Measurements from ENCODE around the gene MND1. TPM values are rescaled to one million over a fixed set of nuclear protein-coding genes. Genes with fewer than 3 reads are reported as not detected.

Gene MND1
- total RNA-seq, 1 experiment from 2014 or later, result 19.3 TPM

DNA sequence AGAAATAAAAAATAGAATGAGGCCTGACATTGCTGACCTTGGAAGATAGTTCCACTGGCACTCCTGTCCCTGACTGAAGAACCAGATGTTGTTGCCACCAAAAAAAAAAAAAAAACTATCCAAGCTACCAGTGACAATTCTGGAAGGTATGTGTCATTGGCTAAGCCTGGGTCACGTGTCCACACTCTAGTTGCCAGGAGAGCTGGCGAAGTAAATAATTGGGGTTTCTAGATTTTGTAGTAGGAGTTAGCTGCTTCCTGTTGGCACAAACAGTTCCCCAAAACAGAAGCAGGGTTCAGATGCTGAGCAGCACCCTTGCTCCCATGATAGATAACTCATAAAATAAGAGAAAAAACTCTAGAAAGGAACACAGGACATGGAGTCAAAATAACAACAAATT is 20.5 kb downstream of the MND1 start:
- Histone ChIP-seq H3K9me3 (replicated peaks) (no peaks in the 10 kb centered on the region), H3K4me1 (replicated peaks) (peaks cover 11% of the 10 kb centered on the region), H3K4me3 (no peak overlapping the region), H3K27me3 (replicated peaks) (no peaks in the 10 kb centered on the region), H3K36me3 (peaks cover 17% of the 10 kb centered on the region), H3K27ac (no peak overlapping the region)
- no peak for DNase-seq (ENCODE audit: low read depth in 1 of 2, low spot score in 2 of 2)

GRCh38 chr4:153366486-153366885 is 22.0 kb downstream of the MND1 start:
- Histone ChIP-seq H3K27me3 (replicated peaks) (no peaks in the 10 kb centered on the region), H3K27ac (no peak overlapping the region), H3K4me1 (replicated peaks) (peaks cover 11% of the 10 kb centered on the region), H3K9me3 (replicated peaks) (no peaks in the 10 kb centered on the region; the same call in 1 of the 2 replicates), H3K4me3 (no peak overlapping the region), H3K36me3 (peaks cover 24% of the 10 kb centered on the region)
- no peak for DNase-seq (ENCODE audit: low read depth in 1 of 2, low spot score in 2 of 2)

GRCh38 chr4:153367092-153367491 is 22.6 kb downstream of the MND1 start:
- peaks cover 11% of the 10 kb centered on the region for H3K4me1 ChIP-seq (replicated peaks)

GRCh38 chr4:153369021-153369420 is 24.5 kb downstream of the MND1 start:
- Histone ChIP-seq H3K27me3 (replicated peaks) (no peaks in the 10 kb centered on the region), H3K4me3 (no peak overlapping the region), H3K9me3 (replicated peaks) (no peaks in the 10 kb centered on the region; the same call in 1 of the 2 replicates), H3K27ac (no peak overlapping the region), H3K4me1 (replicated peaks) (peaks cover 5% of the 10 kb centered on the region), H3K36me3 (peaks cover 26% of the 10 kb centered on the region)
- no peak for DNase-seq (ENCODE audit: low read depth in 1 of 2, low spot score in 2 of 2)

More at GRCh38 chr4:153367092-153367491, 22.6 kb downstream of the MND1 start:
- Histone ChIP-seq H3K9me3 (replicated peaks) (no peaks in the 10 kb centered on the region; the same call in 1 of the 2 replicates), H3K36me3 (peaks cover 30% of the 10 kb centered on the region), H3K4me3 (no peak overlapping the region), H3K27ac (no peak overlapping the region), H3K27me3 (replicated peaks) (no peaks in the 10 kb centered on the region)
- no peak for DNase-seq (ENCODE audit: low read depth in 1 of 2, low spot score in 2 of 2)

DNA sequence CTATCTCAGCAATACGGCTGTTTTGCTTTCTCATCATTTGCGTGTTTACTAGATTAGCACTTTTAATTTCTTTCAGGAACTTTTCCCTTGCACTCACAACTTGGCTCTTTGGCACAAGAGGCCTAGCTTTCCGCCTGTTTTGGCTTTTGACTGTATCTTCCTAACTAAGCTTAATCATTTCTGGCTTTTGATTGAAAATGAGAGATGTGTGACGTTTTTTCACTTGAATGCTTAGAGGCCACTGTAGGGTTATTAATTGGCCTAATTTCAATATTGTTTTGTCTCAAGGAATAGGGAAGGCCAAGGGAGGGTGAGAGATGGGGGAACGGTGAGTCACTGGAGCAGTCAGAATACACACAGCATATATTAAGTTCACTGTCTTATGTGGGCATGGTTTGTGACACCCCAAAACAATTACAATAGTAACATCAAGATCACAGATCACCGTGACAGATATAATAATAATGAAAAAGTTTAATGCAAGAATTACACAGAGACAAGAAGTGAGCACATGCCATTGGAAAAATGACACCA is 27.3 kb downstream of the MND1 start:
- Histone ChIP-seq H3K36me3 (peaks cover 22% of the 10 kb centered on the region), H3K4me3 (no peak overlapping the region), H3K27me3 (replicated peaks) (no peaks in the 10 kb centered on the region), H3K9me3 (replicated peaks) (no peaks in the 10 kb centered on the region; the same call in 1 of the 2 replicates), H3K4me1 (replicated peaks) (no peaks in the 10 kb centered on the region), H3K27ac (no peak overlapping the region)
- no peak for DNase-seq (ENCODE audit: low read depth in 1 of 2, low spot score in 2 of 2)

DNA sequence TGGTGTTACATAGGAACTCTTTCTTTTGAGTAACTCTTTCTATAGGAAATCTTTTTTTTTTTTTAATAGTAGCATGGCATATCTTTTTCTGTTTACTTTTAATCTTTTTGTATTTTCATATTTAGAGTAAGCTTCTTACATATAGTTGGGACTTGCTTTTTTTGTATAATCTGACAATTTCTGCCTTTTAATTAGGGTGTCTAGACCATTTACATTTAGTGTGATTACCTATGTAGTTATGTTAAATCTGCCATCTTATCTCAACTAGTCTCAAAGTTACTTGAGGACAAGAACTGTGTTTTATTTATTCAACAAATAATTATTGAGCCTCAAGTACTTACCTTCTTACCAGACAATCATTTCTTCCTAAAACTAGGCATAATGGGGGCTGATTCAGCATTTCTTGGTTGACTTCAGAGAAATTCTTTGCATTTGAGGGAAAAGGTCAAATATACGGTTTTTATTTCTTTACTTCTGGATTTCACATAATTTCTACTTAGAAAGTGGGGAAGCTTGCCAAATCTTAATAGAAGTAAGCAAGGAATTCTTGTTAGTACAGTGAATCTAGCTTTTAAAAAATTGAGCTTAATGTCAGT is 28.6 kb downstream of the MND1 start:
- H3K4me3 ChIP-seq, result no peak overlapping the region
- H3K9me3 ChIP-seq (replicated peaks), result no peaks in the 10 kb centered on the region; the same call in 1 of the 2 replicates
- H3K4me1 ChIP-seq (replicated peaks), result no peaks in the 10 kb centered on the region
- no peak for DNase-seq (ENCODE audit: low read depth in 1 of 2, low spot score in 2 of 2)
- H3K27ac ChIP-seq, result no peak overlapping the region
- H3K27me3 ChIP-seq (replicated peaks), result no peaks in the 10 kb centered on the region
- peaks cover 22% of the 10 kb centered on the region for H3K36me3 ChIP-seq

- Histone ChIP-seq H3K4me3 (no peak overlapping the region), H3K9me3 (replicated peaks) (no peaks in the 10 kb centered on the region; the same call in 1 of the 2 replicates), H3K36me3 (peaks cover 22% of the 10 kb centered on the region), H3K4me1 (replicated peaks) (no peaks in the 10 kb centered on the region), H3K27ac (no peak overlapping the region), H3K27me3 (replicated peaks) (no peaks in the 10 kb centered on the region)
- DNase-seq (ENCODE audit: low read depth in 1 of 2, low spot score in 2 of 2), result no peak
Observed at GRCh38 chr4:153374442-153374841, 30.0 kb downstream of the MND1 start.

GRCh38 chr4:153375303-153375702 is 30.8 kb downstream of the MND1 start:
- no peaks in the 10 kb centered on the region for H3K27me3 ChIP-seq (replicated peaks)
- no peak for DNase-seq (ENCODE audit: low read depth in 1 of 2, low spot score in 2 of 2)
- H3K4me1 ChIP-seq (replicated peaks), result no peaks in the 10 kb centered on the region
- H3K27ac ChIP-seq, result no peak overlapping the region
- H3K36me3 ChIP-seq, result peaks cover 17% of the 10 kb centered on the region
- H3K4me3 ChIP-seq, result no peak overlapping the region
- H3K9me3 ChIP-seq (replicated peaks), result no peaks in the 10 kb centered on the region; the same call in 1 of the 2 replicates

DNA sequence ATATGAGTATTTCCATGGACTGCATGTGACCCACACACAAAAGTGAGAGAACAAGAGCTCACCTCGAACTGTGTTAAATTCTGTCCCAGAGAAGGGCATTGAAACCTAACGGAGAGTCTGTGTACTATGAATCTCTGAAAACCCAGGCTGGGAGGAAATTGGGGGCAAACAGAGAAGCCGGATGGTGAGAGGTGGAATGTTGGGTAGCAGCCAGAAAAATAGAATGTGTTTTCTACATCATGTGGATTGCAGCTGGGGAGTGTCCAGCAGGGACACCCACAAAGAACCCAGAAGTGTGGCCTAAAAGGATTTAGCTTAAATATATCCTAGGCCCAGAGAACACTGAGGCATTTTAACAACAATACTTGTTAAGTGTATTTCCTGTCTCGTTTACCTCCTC is 38.6 kb downstream of the MND1 start:
- H3K9me3 ChIP-seq (replicated peaks), result no peaks in the 10 kb centered on the region
- no peaks in the 10 kb centered on the region for H3K27me3 ChIP-seq (replicated peaks)
- H3K27ac ChIP-seq, result 0 out of 2 replicates have a peak overlapping the region, but pooled peaks have one; percentile 34
- DNase-seq (ENCODE audit: low read depth in 1 of 2, low spot score in 2 of 2), result peak in 1 of 2 experiments; percentile 39
- H3K4me1 ChIP-seq (replicated peaks), result peaks cover 11% of the 10 kb centered on the region
- H3K36me3 ChIP-seq, result peaks cover 3% of the 10 kb centered on the region
- H3K4me3 ChIP-seq, result no peak overlapping the region

DNA sequence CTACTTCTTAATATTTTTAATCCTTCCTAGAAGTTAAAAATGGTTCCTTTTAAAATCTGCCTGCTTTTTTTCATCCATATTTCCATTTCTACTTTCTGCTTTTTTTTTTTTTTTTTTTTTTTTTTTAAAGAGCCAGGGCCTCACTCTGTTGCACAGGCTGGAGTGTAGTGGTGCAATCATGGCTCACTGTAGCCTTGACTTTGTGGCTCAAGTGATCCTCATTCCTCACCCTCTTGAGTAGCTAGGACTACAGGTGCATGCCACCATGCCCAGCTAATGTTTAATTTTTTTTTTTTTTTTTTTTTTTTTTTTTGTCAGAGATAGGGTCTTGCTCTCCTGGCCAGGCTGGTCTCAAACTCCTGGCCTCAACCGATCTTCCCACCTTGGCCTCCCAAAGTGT is 39.7 kb downstream of the MND1 start:
- Histone ChIP-seq H3K4me1 (replicated peaks) (peaks cover 11% of the 10 kb centered on the region), H3K27me3 (replicated peaks) (no peaks in the 10 kb centered on the region), H3K9me3 (replicated peaks) (no peaks in the 10 kb centered on the region), H3K27ac (no peak overlapping the region), H3K4me3 (no peak overlapping the region), H3K36me3 (peaks cover 3% of the 10 kb centered on the region)
- no peak for DNase-seq (ENCODE audit: low read depth in 1 of 2, low spot score in 2 of 2)

GRCh38 chr4:153385784-153386183 is 41.3 kb downstream of the MND1 start:
- H3K9me3 ChIP-seq (replicated peaks), result no peaks in the 10 kb centered on the region

GRCh38 chr4:153387981-153388380 is 43.5 kb downstream of the MND1 start:
- no peak for DNase-seq (ENCODE audit: low read depth in 1 of 2, low spot score in 2 of 2)
- H3K27me3 ChIP-seq (replicated peaks), result no peaks in the 10 kb centered on the region
- peaks cover 9% of the 10 kb centered on the region for H3K4me1 ChIP-seq (replicated peaks)
- H3K4me3 ChIP-seq, result no peak overlapping the region
- H3K9me3 ChIP-seq (replicated peaks), result no peaks in the 10 kb centered on the region
- no peak overlapping the region for H3K27ac ChIP-seq
- peaks cover 3% of the 10 kb centered on the region for H3K36me3 ChIP-seq

More at GRCh38 chr4:153385784-153386183, 41.3 kb downstream of the MND1 start:
- no peaks in the 10 kb centered on the region for H3K27me3 ChIP-seq (replicated peaks)
- H3K4me1 ChIP-seq (replicated peaks), result peaks cover 11% of the 10 kb centered on the region
- H3K27ac ChIP-seq, result no peak overlapping the region
- no peak for DNase-seq (ENCODE audit: low read depth in 1 of 2, low spot score in 2 of 2)
- peaks cover 3% of the 10 kb centered on the region for H3K36me3 ChIP-seq
- H3K4me3 ChIP-seq, result no peak overlapping the region

DNA sequence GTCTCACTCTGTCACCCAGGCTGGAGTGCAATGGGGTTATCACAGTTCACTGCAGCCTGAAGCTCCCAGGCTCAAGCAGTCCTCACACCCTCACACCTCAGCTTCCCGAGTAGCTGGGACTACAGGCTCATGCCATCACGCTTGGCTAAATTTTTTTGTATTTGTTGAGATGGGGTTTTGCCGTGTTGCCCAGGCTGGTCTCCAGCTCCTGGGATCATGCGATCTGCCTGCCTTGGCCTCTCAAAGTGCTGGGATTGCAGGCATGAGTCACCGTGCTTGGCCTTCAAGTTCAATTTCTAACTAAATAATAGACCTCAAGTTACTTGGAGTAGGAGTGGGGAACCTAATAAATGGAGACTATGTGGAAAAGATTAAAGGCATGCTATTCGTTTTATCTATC is 48.9 kb downstream of the MND1 start:
- Histone ChIP-seq H3K4me1 (replicated peaks) (no peaks in the 10 kb centered on the region; the same call in 1 of the 2 replicates), H3K27ac (no peak overlapping the region), H3K27me3 (replicated peaks) (no peaks in the 10 kb centered on the region), H3K36me3 (no peaks in the 10 kb centered on the region; the same call in 1 of the 2 replicates), H3K4me3 (no peak overlapping the region), H3K9me3 (replicated peaks) (no peaks in the 10 kb centered on the region)
- DNase-seq (ENCODE audit: low read depth in 1 of 2, low spot score in 2 of 2), result peak in 1 of 2 experiments; percentile 28

DNA sequence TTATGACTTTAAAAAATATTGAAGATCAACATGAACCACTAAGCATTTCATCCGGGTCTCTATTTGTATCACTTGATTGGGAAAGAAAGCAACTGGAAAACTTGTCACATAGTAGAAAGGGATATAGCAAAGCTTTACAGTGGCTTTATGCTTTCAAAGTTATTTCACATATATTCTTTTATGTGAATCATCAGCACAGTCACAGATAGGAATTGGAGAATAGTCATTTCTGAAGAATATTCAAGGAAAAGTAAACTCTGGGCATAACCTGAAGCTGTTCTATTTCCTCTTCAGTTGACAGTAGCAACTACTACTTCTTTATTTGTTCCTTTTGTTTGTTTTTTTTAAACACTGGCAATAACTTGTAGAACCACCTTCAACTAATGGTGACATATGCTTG is 50.5 kb downstream of the MND1 start:
- no peaks in the 10 kb centered on the region; the same call in 1 of the 2 replicates for H3K36me3 ChIP-seq
- no peak overlapping the region for H3K4me3 ChIP-seq
- no peaks in the 10 kb centered on the region for H3K27me3 ChIP-seq (replicated peaks)
- H3K27ac ChIP-seq, result no peak overlapping the region
- no peaks in the 10 kb centered on the region; the same call in 1 of the 2 replicates for H3K4me1 ChIP-seq (replicated peaks)
- no peak for DNase-seq (ENCODE audit: low read depth in 1 of 2, low spot score in 2 of 2)
- no peaks in the 10 kb centered on the region for H3K9me3 ChIP-seq (replicated peaks)
